ENCODE data around the gene GPD1L. TPM values are rescaled to one million over a fixed set of nuclear protein-coding genes. Genes with fewer than 3 reads are reported as not detected.

The GPD1L gene
- total and polyA plus RNA-seq, 2 of the 13 experiments (the other 11 are each of a cell fraction or from before 2014, with no cell fraction given), result 4.9 to 13.7 TPM

GRCh38 chr3:32200992-32201758, 94.8 kb downstream of the GPD1L start:
- DNase-seq (ENCODE audit: low spot score), result no peak
- in situ Hi-C loops (cut with HindIII; ENCODE audit: extremely low pct_ligation_motif_present, low pct_unique_long_range_greater_than_20kb), result loop anchor here (25.0 kb wide), 1 partner anchor 461 kb away; no protein-coding TSS in a partner anchor
- Histone ChIP-seq H2AFZ (ENCODE audit: low read length) (no peak overlapping the region), H3K27ac (ENCODE audit: extremely low read length, insufficient read depth, low read length) (no peak overlapping the region), H3K4me3 (replicated peaks in 1 of 3; ENCODE audit: insufficient read depth in 1 of 3, low read depth in 2 of 3, low read length in 3 of 3) (no peak overlapping the region), H4K20me1 (ENCODE audit: insufficient read depth, low read length) (no peaks in the 10 kb centered on the region), H3K9me3 (ENCODE audit: low read length) (no peaks in the 10 kb centered on the region), H3K4me1 (ENCODE audit: insufficient read depth, low read length) (peaks cover 22% of the 10 kb centered on the region), H3K4me2 (ENCODE audit: low read depth, low read length) (no peak overlapping the region), H3K27me3 (ENCODE audit: control insufficient read depth in 1 of 2, insufficient read depth in 2 of 2, low read length in 2 of 2) (peaks cover 0 to 2% of the 10 kb centered on the region in 2 experiments; a peak in 1 of 5 replicates), H3K36me3 (replicated peaks in 1 of 2; ENCODE audit: control insufficient read depth in 1 of 2, insufficient read depth in 2 of 2, low read length in 2 of 2) (no peaks in the 10 kb centered on the region), H3K79me2 (ENCODE audit: insufficient read depth, low read length) (no peaks in the 10 kb centered on the region), H3K9ac (ENCODE audit: insufficient read depth, low read depth, low read length) (no peak overlapping the region)
- BruUV-seq (replicated peaks), result no TSS peak
- WGBS (ENCODE audit: low lambda C conversion rate), result 34% methylated on average over 7 of the region's 10 CpGs
- ATAC-seq, result 0 out of 3 replicates have a peak, but pooled peaks have one; percentile 35
- intact Hi-C loops (cut with micrococcal nuclease; ENCODE audit: unreplicated experiment), result no loop called here
- no peak for FAIRE-seq
- TF ChIP-seq ZNF530 (CRISPR knock-in tag; IDR thresholded peaks at IDR 0.05; ENCODE audit: low read depth) (no peak), KDM5A (IDR thresholded peaks at IDR 0.05; ENCODE audit: borderline replicate concordance, low read length) (no peak), ZNF652 (CRISPR knock-in tag; IDR thresholded peaks at IDR 0.05; ENCODE audit: borderline replicate concordance, low read depth) (no peak), ZNF567 (CRISPR knock-in tag; IDR thresholded peaks at IDR 0.05; ENCODE audit: borderline replicate concordance) (no peak), KIAA2018 (CRISPR knock-in tag; IDR thresholded peaks at IDR 0.05; ENCODE audit: borderline replicate concordance) (no peak), EHMT2 (IDR thresholded peaks at IDR 0.05; ENCODE audit: borderline replicate concordance, low read depth, low read length) (no peak), ZNF597 (CRISPR knock-in tag; IDR thresholded peaks at IDR 0.05) (no peak), TAF15 (IDR thresholded peaks at IDR 0.05; ENCODE audit: low read depth, low read length, poor library complexity, severe bottlenecking) (no peak), DDIT3 (CRISPR knock-in tag; IDR thresholded peaks at IDR 0.05) (no peak), HMG20A (CRISPR knock-in tag; IDR thresholded peaks at IDR 0.05; ENCODE audit: borderline replicate concordance) (no peak), ZSCAN5A (CRISPR knock-in tag; IDR thresholded peaks at IDR 0.05; ENCODE audit: borderline replicate concordance) (no peak)
- CTCF ChIA-PET (ENCODE audit: low intra/inter-chr PET ratio, low total read pairs), result no interaction called here
- POLR2A ChIA-PET, result interaction anchor here (1.2 kb wide), 1 partner anchor 10 kb away, joined by 3 read pairs; no protein-coding TSS in a partner anchor
